OCI-LY7 (cell line): ENCODE results near the gene SKP2.

ENCODE experiments used
- EZH2phosphoT487 ChIP-seq: fragments of 200-600 bp; sonication (generic); IDR thresholded peaks from 2 replicates; pipeline ENCODE4 v1.6.1; 2018; ENCODE audit warnings: low read depth, borderline replicate concordance, mild to moderate bottlenecking, mixed run types, antibody characterized with exemption, low read length, moderate library complexity, mixed read lengths
- TF ChIP-seq, protein P1 (sequence below): fragments of 200-600 bp; sonication (generic); conservative IDR thresholded peaks from 2 replicates; pipeline ENCODE4 v1.5.1; 2014; ENCODE audit warnings: mild to moderate bottlenecking, antibody characterized with exemption, low read length, moderate library complexity, mixed read lengths

DNA sequence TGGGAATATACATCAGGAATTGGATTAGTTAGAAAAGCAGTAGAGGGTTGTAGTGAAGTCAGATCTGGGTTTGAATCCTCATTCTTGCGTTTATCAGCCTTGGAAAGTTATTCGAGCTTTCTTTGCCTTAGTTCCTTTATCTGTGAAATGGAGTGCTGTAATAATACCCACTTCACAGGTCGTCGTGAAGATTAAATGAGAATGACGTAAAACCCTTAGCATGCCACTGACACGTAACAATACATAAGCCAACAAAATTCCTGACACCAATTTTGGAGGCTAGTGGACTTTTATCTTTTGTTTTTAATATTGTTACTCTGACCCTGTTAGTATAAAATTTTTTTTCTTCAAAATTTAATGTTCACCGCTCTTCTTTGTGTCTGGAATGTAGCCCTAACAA is 3.4 kb downstream of the SKP2 start:
- TF ChIP-seq, protein P1, sequence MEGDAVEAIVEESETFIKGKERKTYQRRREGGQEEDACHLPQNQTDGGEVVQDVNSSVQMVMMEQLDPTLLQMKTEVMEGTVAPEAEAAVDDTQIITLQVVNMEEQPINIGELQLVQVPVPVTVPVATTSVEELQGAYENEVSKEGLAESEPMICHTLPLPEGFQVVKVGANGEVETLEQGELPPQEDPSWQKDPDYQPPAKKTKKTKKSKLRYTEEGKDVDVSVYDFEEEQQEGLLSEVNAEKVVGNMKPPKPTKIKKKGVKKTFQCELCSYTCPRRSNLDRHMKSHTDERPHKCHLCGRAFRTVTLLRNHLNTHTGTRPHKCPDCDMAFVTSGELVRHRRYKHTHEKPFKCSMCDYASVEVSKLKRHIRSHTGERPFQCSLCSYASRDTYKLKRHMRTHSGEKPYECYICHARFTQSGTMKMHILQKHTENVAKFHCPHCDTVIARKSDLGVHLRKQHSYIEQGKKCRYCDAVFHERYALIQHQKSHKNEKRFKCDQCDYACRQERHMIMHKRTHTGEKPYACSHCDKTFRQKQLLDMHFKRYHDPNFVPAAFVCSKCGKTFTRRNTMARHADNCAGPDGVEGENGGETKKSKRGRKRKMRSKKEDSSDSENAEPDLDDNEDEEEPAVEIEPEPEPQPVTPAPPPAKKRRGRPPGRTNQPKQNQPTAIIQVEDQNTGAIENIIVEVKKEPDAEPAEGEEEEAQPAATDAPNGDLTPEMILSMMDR = no peak
- no peak for TF ChIP-seq EZH2phosphoT487
